HK-2 (cell line): ENCODE measurements around the gene SAMHD1.

ENCODE experiments used
- DNase-seq: peaks from one replicate; pipeline ENCODE4 v3.0.0-alpha.2; 2018; ENCODE audit not compliant: unreplicated experiment

The SAMHD1 gene

DNA sequence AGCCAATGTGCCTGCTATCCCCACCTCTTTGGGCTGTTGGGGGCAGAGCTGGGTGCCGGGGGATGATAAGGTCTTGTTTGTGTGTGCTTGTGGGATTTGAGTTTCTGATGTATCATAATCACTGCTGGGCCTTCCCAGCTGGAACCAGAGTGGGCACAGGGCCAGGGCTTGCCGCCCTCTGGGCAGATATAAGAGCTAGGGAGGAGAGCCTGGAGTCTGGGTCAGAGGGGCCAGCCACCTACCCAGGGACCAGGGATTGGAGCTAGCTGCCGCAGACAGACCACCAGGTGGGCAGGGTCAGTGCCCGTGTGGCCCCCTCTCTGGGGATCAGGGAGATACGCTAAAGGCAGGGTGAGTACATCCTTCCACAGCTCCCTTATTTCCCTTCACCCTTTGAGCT is 78.7 kb downstream of the SAMHD1 start:
- DNase-seq: no peak

DNA sequence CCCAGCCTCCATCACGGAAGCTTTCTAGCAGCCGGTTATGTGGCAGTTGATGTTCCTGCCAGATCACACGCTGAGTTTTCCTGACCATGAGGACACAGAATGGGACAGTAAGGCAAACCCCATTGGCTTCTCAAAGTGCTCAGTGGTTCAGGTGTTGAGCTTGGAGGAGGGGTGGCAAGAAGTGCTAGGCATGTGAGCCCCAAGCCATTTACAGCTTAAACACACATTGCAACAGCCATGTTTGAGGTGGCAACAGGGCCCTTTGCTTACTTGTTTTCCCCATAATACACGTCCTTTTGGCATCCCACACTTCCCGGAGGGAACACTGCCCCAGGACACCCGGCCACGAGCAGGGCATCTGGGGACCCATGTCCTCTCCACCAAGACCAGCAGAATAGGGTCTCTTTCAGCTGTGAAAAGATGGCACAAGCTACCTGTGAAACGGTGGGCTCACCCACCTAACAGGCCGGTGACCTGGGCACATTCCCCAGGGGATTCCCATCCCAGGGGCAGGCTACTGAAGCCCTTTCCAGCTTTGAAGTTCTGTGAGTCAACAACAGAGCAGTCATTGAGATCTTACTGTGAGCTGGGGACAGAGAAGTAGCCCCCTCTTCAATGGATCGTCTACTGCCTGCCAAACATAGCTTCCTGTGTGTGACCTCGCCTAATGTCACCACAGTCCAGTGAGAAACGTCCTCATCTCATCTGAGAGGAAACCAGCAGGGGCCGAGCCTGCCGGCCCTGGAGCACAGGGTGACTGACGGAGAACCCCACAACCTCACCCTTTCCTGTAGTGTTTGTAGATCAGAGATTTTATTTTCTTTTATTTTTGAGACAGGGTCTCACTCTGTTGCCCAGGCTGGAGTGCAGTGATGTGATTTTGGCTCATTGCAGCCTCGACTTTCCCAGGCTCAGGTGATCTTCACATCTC is 79.6 kb downstream of the SAMHD1 start:
- no peak for DNase-seq

GRCh38 chr20:36866681-36867495 is 84.6 kb downstream of the SAMHD1 start:
- peak; percentile 40 for DNase-seq

GRCh38 chr20:36866164-36866563 is 85.3 kb downstream of the SAMHD1 start:
- no peak for DNase-seq

- DNase-seq: no peak
These were observed 85.7 kb downstream of the SAMHD1 start for GRCh38 chr20:36865861-36866149.

- no peak for DNase-seq
These were observed 86.2 kb downstream of the SAMHD1 start for GRCh38 chr20:36865076-36865860.

GRCh38 chr20:36862857-36863668 is 88.4 kb downstream of the SAMHD1 start:
- DNase-seq: no peak

DNA sequence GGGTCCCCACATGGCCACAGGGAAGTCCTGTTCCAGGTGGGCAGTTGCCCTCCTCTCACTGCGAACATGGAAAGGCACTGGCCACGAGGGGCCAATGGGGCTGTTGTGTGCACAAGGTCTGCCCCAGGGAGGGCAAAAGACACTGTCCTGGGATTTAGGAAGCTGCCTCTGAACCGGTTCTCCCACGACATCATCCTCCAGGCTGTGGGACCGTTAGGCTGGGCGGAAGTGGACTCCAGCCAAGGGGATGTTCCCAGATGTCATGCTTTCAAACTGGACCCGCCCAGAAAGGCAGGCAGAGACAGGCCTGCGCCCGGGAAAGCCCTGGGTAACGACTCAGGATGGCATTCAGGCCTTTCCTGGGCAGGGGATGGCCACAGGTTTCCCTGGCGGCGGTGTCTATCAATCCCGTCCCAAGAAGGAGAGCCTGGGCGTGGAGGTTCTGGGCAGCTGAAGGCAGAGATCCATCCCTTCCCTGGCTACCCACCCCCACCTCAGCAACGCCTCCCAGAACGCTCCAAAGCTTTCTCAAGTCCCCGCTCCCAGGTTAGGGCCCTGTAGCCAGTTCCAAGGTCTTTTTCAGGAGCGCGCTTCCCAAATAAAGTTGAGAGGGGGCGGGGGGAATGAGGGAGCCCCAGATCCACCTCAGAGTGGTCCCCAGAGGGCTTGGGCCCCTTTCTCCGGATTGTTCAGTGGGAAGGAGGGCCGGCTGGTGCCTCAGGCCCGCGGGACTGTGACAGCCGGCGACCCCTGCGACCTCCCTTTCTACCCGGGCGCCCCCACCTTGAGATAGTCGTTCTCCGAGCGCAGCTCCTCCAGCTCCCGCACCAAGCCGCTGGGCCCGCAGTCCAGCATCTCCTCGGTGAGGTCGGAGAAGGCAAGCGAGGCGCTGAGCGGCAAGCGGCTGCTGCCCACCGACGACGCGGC is 89.4 kb downstream of the SAMHD1 start:
- DNase-seq: peak; percentile 94

DNA sequence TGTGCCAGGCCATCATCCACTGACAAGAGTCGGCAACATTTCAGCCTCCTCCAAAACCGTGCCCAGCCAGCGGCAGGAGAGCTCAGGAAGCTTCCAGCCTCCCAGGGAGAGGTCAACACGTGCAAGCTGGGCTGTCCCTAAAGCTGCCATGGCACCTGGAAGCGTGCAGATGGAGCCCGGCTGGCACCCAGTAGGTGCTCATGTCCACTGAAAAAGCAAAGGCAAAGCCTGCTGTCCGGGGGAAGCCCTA is 90.0 kb downstream of the SAMHD1 start:
- no peak for DNase-seq

DNA sequence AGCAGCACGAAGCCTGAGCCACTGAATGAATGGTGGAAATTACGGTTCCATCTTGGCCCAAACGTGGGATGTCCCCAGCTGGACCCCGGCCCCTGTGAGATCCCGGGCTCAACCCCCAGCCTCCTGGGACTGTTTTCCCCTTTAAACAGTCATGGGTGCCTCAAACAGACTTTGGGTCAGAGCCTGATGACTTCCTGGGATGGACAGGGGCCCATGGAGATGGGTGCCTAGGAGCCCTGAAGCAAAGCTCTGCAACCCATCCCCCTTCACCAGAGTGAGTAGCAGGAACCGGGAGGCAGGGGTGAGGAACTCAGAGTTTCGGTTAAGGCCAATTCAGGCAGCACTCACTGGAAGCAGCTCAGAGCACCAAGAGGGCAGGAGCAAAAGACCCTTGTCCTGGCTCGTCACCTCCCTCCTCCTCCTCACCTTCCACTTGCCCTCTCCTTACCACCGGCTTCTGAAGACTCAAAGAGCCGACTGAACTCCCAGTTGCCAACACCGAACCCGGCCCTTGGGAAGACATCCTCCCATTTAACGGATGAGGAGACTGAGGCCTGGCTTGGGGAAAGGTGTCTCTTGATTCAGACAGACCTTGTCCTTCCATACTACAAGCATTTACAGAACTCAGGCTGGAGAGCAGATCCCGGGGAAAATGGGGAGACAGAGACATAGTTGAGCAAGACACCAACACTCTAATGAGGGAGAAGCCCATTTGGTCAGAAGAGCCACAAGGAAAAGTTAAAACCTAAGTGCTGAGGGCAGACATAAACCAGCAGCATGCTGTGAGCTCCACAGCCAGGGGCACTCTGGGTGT is 90.5 kb downstream of the SAMHD1 start:
- no peak for DNase-seq

DNA sequence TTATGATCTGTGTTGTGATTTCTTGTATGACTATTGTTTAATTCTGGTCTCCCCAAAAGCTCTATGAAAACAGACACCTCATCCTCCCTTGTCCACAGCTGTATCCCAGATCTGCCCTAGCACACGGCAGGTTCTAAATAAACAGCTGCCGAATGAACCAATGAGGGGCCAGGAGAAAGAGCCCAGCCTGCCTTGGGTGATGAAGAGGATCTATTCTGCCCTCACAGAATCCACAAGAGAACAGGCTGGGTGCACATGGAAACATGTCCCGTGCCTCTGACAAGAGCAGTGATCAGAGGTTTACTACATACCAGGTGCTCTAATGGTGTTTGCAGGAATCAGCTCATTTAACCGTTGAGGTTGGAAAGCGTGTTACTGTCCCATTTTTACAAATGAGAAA is 91.2 kb downstream of the SAMHD1 start:
- DNase-seq: no peak

- no peak for DNase-seq
These were observed 91.7 kb downstream of the SAMHD1 start for GRCh38 chr20:36859700-36860330.

- no peak for DNase-seq
These were observed 92.3 kb downstream of the SAMHD1 start for GRCh38 chr20:36859282-36859555.

DNA sequence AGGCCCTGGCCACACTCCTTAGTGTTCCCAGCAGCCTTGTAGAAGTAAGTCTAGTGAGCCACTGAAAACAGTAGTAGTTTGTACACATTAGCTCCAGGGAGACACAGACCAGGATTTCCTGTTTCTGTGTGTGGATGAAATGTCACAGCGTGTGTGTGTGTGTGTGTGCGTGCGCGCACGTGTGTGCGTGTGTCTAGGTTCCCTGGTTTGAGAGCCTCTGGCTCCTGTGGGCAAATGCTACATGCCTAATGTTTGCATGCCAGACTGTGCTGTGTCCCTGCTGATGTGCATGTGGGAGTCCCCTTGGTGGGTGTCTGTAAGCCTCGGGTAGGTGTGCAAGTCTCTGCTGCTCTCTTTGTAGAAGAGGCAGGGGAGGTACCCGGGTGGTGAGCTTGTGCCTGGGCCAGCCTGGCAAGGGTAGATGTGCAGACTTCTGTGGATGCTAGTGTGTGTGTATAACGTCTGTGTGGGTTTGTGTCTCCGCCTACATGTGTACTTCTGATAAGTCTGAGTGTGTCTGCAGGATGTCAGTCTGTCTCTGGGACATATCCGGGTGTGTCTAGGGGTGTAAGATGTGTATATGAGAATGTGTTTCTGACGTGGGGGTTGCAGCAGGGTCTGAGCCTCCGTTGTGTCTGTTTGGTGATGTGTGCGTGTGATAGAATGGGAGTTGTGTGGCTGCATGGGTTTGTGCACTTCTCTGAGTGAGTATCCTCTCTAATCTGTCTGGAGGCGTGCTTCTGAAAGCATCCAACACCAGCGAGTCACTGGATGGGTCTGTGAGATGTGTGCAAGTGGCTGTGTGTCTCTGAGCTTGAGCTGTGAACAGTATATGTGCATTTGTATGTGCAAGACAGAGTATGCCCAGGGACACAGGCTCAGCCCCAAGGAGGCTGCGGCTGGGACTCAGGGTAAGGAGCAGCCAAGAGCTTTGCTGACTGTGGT is 94.5 kb downstream of the SAMHD1 start:
- DNase-seq: no peak

- no peak for DNase-seq
These were observed 95.3 kb downstream of the SAMHD1 start for GRCh38 chr20:36856195-36856594.

- DNase-seq: no peak
These were observed 96.3 kb downstream of the SAMHD1 start for GRCh38 chr20:36855241-36855657.

DNA sequence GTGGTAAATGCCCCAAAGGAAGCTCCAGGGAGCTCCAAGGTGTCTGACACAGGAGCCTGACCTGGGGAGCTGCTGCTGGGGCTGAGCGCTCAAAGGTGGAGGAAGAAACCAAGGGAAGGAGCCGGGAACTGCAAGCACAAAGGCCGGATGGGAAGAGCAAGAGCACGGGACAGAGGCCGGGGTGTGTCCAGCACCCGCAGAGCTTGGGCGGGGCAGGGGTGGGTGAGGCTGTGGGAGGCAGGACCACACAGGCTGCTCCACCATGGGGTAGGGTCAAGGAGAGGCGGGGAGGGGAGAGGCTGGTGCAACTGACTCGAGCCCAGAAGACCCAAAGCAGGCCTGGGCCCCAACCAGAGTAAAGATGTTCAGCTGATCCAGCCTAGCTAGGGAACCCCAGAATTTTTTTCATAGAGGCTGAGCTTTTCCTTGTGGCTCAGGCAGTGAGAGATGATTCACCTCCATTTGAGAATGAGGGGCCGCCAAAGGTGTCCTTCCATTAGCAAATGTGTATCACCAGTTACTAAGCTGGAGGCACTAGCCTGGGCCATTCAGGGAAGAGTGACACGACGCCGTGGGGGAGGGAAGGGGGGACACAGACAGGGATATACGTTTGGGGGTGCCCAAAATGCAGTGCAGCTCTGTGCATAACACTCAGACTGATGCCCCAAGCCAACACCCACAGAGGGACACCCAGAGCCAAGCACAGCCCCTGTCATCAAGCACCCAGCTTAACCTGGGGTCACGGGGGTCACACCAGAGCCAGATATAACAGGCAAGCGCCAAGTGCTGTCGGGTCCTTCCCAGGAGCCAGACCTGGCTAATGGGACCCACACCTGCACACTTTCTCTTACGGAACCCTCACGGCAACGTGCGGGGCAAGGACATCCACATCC is 96.9 kb downstream of the SAMHD1 start:
- no peak for DNase-seq
